NCI-H69 (cell line): ENCODE results near the gene FTSJ1.

Source experiments
- DNase-seq: peaks from one replicate; lab custom pipeline; 2025; lab: John Stamatoyannopoulos, UW

FTSJ1 gene

DNA sequence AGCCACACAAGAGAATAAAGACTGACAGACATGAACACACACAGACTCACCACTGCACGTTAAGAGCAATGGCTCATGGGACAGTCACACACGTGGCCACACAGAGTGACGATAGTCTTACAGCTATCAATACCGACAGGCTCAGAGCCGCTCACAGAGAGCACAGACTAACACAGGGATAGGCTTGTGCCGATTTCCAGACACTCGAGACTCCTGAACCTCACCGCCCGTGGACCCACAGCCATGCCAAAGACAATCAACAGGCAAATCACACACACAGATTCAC, 5.2 kb upstream of the FTSJ1 start:
- no peak for DNase-seq

DNA sequence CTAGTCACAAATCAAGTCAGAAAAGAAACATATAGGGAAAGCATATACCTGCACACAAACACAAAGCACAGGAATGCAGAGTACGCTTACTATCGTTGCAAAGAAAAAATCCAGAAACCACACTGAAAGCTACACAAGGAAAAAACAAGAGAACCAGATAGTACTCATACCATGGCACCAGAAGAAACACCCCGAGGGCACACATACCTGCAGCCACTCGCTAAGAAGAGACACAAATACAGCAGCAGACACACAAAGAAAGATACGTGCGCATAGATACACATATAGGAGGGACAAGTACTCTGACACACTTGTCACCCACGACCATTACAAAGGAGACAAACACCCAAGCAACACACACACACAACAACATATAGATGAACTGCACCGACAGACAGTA, 4.5 kb upstream of the FTSJ1 start:
- no peak for DNase-seq

DNA sequence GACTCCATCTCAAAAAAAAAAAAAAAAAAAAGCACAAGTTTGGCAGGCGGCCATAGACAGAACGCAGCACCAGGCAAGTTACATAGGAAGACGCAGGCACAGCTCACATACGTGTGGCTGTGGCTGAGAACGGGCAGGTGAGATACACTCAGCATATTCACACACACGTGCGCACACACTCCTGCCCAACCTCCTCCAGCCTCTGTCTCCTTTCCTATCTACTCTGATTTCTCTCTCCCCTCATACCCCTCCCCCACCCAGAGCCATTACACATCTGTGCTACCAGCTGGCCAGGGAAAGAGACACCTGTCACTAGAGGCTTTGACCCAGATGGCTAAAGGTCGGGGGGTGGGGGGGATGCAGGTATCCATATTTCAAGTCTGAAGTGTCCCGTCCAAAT, 3.8 kb upstream of the FTSJ1 start:
- DNase-seq: peak; percentile 50

- DNase-seq: peak; percentile 2
Observed at GRCh38 chrX:48472851-48473703, 2.9 kb upstream of the FTSJ1 start.

DNA sequence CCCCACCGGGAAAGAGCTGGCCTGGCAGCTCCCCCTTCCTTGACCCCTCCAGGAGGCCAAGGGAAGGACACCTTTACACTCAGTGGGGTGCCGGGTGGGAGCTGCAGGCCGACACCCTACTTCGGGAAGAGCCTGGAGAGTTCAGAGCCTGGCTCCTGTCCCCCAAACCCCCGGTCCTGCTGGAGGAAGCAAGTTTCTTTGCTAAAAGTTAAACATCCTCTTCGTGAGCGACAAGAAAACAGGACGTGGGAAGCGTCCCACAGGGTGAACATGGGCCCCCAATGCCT, 2.4 kb upstream of the FTSJ1 start:
- no peak for DNase-seq

DNA sequence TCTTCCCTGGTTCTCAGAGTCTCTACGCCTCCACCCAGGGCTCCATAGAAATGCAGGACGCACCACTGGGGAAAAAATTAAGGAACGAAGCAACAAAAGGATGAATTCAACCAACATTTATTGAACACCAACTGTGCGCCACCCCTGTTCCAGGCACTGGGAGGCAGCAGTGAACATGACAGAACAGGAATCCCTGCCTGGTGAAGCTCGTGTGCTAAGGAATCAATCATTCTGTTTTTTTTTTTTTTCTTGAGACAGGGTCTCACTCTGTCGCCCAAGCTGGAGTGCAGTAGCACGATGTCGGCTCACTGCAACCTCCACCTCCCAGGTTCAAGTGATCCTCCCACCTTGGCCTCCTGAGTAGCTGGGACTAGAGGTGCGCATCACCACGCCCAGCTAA, 1.9 kb upstream of the FTSJ1 start:
- peak; percentile 5 for DNase-seq

DNA sequence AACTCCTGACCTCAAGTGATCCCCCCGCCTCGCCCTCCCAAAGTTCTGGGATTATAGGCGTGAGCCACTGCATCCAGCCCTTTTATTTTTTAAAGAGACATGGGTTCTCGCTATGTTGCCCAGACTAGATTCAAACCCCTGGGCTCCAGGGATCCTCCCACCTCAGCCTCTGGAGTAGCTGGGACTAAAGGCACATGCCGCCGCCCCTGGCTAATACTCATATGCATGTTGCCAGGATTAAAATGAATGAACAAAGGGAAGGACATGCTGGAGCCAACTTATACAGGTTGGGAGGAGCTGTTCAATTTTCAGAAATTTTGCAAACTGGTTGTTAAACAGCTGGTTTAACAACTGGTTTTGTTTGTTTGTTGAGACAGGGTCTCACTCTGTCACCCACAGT, 1.4 kb upstream of the FTSJ1 start:
- peak; percentile 4 for DNase-seq

DNA sequence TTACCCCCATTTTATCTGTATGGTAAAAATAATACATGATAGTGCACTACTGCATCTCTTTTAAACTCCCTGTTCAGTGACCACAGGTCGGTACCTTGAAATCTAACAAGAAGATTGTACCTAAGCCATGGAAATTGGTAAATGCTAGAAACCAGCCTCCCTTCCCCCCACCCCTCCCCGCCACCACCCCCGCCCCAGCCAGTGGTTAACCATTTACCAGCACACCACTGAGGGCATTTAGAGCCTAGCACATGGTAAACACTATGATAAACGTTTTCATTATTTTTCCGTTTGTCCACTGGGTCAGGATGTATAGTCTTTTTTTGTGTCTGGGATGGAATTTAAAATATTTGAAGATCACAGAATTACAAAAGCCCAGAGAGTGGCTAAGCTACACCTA, 703 bp upstream of the FTSJ1 start:
- peak; percentile 37 for DNase-seq

- DNase-seq: no peak
Observed at GRCh38 chrX:48476919-48477318, 920 bp downstream of the FTSJ1 start.

- no peak for DNase-seq
Observed at GRCh38 chrX:48477960-48478755, 2.2 kb downstream of the FTSJ1 start.

DNA sequence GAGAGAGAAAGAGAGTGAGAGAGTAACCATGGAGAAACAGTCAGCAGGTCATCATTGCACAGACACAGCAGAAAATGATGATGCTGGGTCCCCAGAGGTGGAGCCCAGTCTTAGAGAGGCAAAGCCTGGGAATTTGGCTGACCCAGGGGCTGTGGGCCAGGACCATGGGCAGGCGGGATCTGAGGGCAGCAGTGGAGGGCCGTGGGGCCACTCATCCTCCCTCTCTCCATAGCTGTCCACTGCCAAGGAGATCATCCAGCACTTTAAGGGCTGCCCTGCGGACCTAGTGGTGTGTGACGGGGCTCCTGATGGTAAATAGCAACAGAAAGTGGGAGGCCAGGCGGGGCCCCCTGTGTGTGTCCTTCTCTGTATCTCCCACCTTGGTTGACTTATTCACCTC, 2.8 kb downstream of the FTSJ1 start:
- no peak for DNase-seq

GRCh38 chrX:48480142-48480541, 4.1 kb downstream of the FTSJ1 start:
- no peak for DNase-seq

GRCh38 chrX:48480583-48480982, 4.6 kb downstream of the FTSJ1 start:
- DNase-seq: no peak

DNA sequence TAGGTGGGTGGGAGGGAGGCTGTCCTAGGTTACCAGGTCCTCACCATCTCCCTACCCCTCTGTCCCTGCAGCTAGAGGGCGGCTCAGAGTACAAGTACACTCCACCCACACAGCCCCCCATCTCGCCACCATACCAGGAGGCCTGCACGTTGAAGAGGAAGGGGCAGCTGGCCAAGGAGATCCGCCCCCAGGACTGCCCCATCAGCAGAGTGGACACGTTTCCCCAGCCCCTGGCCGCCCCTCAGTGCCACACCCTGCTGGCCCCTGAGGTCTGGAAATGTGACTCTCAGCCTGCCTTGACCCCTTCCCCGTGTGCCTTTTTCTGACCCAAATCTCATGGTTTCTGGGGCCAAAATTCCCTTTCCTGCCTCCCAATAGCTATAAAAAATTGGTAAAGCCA, 6.5 kb downstream of the FTSJ1 start:
- no peak for DNase-seq

- DNase-seq: no peak
Observed at GRCh38 chrX:48487362-48487798, 11.4 kb downstream of the FTSJ1 start.

DNA sequence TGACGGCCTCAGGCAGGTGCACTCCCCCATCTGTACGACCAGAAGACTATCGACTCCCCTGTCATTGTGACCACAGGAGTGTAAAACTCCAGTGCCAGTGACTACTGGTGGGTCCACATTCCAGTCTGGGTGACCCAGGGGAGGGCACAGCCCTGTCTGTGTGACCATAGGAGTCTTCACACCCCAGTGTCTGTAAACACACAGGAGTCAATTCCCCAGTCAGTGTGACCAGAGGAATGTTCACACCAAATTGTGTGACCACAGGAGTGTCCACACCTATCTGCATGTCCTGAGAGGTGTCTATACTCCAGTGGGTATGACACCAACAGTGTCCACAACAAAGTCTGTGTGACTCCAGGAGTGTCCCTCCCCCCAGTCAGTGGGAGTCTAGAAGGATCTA, 12.0 kb downstream of the FTSJ1 start:
- no peak for DNase-seq

DNA sequence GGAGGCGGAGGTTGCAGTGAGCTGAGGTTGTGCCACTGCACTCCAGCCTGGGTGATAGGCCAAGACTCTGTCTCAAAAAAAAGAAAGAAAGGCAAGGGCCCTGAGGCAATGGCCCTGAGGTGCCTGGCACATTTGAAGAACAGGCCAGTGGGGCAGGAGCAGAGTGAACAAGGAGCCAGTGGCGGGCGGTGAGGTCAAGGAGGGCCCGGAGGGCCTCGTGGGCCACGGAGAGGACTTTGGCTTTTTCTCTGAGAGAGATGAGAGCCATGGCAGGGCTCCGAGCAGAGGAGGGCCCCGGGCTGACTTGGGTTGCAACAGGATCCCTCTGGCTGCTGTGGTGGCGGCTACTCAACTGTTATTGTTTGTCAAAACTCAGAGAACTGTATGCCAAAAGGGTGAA, 13.3 kb downstream of the FTSJ1 start:
- no peak for DNase-seq

DNA sequence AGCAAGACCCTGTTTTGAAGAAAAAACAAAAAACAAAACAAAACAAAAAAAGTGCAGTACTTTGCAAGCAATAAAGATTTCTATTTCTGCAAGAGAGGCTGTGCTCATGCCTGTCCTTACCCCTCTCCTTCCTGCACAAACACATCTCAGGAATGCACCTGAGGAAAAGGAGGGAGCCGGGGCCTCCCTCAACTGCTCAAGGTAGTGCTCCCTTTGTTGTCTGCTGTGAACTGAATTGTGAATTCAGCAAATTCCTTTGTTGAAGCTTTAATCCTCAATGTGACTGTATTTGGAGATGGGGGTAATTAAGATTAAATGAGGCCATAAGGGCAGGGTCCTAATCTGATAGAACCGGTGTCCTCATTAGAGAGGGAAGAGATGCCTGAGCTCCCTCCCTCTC, 13.9 kb downstream of the FTSJ1 start:
- no peak for DNase-seq

- no peak for DNase-seq
Observed at GRCh38 chrX:48490661-48491060, 14.7 kb downstream of the FTSJ1 start.

DNA sequence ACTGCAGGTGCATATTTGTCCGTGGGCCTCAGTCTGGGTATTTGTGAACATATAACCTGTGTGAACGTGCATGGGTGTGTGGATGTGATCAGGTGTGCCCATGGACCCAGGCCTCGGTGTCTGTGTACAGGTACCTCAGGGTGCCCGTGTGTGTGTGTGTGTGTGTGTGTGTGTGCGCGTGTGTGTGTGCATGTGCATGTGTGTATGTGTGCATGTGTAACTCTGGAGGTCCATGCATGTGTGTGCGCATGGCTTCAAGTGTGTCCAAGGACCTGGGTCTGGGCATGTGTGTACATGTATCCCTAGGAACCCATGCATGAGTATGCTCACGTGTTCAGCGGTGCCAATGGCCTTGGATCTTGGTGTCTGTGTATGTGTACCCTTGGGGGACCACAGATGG, 15.8 kb downstream of the FTSJ1 start:
- no peak for DNase-seq

- no peak for DNase-seq
Observed at GRCh38 chrX:48492293-48492910, 16.4 kb downstream of the FTSJ1 start.

- peak; percentile 62 for DNase-seq
Observed at GRCh38 chrX:48493890-48494364, 17.9 kb downstream of the FTSJ1 start.

GRCh38 chrX:48496660-48497059, 20.7 kb downstream of the FTSJ1 start:
- no peak for DNase-seq
